ENCODE results near the gene PRDX1.

The PRDX1 gene

GRCh38 chr1:45478121-45478814, 43.4 kb downstream of the PRDX1 start (continued):
- TF ChIP-seq ZNF645 (tag by site-specific recombination; IDR thresholded peaks at IDR 0.05), result no peak
- peak; percentile 79 for TF ChIP-seq ZNF664 (tag by site-specific recombination; IDR thresholded peaks at IDR 0.05)
- TF ChIP-seq ZNF433 (tag by site-specific recombination; IDR thresholded peaks at IDR 0.05; ENCODE audit: low read depth), result no peak
- TF ChIP-seq ZNF792 (tag by site-specific recombination; IDR thresholded peaks at IDR 0.05), result no peak
- no peak for TF ChIP-seq EGR2 (tag by site-specific recombination; IDR thresholded peaks at IDR 0.05; ENCODE audit: low read depth)
- TF ChIP-seq, protein P1, sequence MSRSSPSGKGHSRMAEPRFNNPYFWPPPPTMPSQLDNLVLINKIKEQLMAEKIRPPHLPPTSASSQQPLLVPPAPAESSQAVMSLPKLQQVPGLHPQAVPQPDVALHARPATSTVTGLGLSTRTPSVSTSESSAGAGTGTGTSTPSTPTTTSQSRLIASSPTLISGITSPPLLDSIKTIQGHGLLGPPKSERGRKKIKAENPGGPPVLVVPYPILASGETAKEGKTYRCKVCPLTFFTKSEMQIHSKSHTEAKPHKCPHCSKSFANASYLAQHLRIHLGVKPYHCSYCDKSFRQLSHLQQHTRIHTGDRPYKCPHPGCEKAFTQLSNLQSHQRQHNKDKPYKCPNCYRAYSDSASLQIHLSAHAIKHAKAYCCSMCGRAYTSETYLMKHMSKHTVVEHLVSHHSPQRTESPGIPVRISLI (tag by site-specific recombination; IDR thresholded peaks at IDR 0.05), result peak; percentile 14; the same call in 1 of the 2 replicates
- TF ChIP-seq ZNF121 (tag by site-specific recombination; IDR thresholded peaks at IDR 0.05), result peak; percentile 73; the same call in 1 of the 2 replicates
- no peak for TF ChIP-seq ZBTB8A (tag by site-specific recombination; IDR thresholded peaks at IDR 0.05)
- no peak for TF ChIP-seq ZNF416 (tag by site-specific recombination; IDR thresholded peaks at IDR 0.05)
- TF ChIP-seq ZNF677 (tag by site-specific recombination; IDR thresholded peaks at IDR 0.05), result no peak
- TF ChIP-seq ZNF76 (tag by site-specific recombination; IDR thresholded peaks at IDR 0.05; ENCODE audit: borderline replicate concordance, low read depth), result no peak
- no peak for TF ChIP-seq ZNF2 (tag by site-specific recombination; IDR thresholded peaks at IDR 0.05)
- TF ChIP-seq, protein P2, sequence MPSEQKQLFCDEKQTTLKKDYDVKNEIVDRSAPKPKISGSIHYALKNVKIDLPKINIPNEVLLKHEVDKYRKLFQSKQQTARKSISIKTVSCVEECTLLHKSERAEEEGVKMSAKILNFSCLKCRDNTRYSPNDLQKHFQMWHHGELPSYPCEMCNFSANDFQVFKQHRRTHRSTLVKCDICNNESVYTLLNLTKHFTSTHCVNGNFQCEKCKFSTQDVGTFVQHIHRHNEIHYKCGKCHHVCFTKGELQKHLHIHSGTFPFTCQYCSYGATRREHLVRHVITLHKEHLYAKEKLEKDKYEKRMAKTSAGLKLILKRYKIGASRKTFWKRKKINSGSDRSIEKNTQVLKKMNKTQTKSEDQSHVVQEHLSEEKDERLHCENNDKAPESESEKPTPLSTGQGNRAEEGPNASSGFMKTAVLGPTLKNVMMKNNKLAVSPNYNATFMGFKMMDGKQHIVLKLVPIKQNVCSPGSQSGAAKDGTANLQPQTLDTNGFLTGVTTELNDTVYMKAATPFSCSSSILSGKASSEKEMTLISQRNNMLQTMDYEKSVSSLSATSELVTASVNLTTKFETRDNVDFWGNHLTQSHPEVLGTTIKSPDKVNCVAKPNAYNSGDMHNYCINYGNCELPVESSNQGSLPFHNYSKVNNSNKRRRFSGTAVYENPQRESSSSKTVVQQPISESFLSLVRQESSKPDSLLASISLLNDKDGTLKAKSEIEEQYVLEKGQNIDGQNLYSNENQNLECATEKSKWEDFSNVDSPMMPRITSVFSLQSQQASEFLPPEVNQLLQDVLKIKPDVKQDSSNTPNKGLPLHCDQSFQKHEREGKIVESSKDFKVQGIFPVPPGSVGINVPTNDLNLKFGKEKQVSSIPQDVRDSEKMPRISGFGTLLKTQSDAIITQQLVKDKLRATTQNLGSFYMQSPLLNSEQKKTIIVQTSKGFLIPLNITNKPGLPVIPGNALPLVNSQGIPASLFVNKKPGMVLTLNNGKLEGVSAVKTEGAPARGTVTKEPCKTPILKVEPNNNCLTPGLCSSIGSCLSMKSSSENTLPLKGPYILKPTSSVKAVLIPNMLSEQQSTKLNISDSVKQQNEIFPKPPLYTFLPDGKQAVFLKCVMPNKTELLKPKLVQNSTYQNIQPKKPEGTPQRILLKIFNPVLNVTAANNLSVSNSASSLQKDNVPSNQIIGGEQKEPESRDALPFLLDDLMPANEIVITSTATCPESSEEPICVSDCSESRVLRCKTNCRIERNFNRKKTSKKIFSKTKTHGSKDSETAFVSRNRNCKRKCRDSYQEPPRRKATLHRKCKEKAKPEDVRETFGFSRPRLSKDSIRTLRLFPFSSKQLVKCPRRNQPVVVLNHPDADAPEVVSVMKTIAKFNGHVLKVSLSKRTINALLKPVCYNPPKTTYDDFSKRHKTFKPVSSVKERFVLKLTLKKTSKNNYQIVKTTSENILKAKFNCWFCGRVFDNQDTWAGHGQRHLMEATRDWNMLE (tag by site-specific recombination; conservative IDR thresholded peaks at IDR 0.05; ENCODE audit: low read depth), result no peak
- TF ChIP-seq, protein P3, sequence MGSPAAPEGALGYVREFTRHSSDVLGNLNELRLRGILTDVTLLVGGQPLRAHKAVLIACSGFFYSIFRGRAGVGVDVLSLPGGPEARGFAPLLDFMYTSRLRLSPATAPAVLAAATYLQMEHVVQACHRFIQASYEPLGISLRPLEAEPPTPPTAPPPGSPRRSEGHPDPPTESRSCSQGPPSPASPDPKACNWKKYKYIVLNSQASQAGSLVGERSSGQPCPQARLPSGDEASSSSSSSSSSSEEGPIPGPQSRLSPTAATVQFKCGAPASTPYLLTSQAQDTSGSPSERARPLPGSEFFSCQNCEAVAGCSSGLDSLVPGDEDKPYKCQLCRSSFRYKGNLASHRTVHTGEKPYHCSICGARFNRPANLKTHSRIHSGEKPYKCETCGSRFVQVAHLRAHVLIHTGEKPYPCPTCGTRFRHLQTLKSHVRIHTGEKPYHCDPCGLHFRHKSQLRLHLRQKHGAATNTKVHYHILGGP (tag by site-specific recombination; IDR thresholded peaks at IDR 0.05), result no peak
- no peak for TF ChIP-seq SCRT1 (tag by site-specific recombination; IDR thresholded peaks at IDR 0.05; ENCODE audit: borderline replicate concordance)
- no peak for TF ChIP-seq GFI1B (tag by site-specific recombination; IDR thresholded peaks at IDR 0.05)
- TF ChIP-seq PRDM6 (tag by site-specific recombination; IDR thresholded peaks at IDR 0.05), result peak; percentile 69
- no peak for TF ChIP-seq ZNF302 (tag by site-specific recombination; IDR thresholded peaks at IDR 0.05; ENCODE audit: low read depth)
- TF ChIP-seq ZFP37 (tag by site-specific recombination; IDR thresholded peaks at IDR 0.05), result no peak

Measured in HEK293 (cell line).